GM18517 (cell line): ENCODE results near the gene SEPSECS.
"Not testable (repeated sequence)": the region's sequence is repeated elsewhere in the genome, so short reads cannot be mapped to it uniquely, and the experiment has no call there.

ENCODE experiments used
- ATAC-seq: cut with Tn5 transposase; IDR thresholded peaks from one replicate; pipeline ENCODE4 v1.9.1; 2021; ENCODE audit warnings: mild to moderate bottlenecking, moderate library complexity; ENCODE audit not compliant: unreplicated experiment

Gene SEPSECS

GRCh38 chr4:25088093-25088952 lies 71.9 kb downstream of the SEPSECS start:
- ATAC-seq: no peak

- no peak for ATAC-seq
These were observed 74.6 kb downstream of the SEPSECS start for GRCh38 chr4:25085671-25086070.

GRCh38 chr4:25083441-25083840 lies 76.8 kb downstream of the SEPSECS start:
- not testable (repeated sequence) for ATAC-seq

GRCh38 chr4:25081866-25082471 lies 78.3 kb downstream of the SEPSECS start:
- ATAC-seq: no peak

GRCh38 chr4:25080571-25080970 lies 79.7 kb downstream of the SEPSECS start:
- ATAC-seq: no peak

GRCh38 chr4:25078523-25078922 lies 81.7 kb downstream of the SEPSECS start:
- ATAC-seq: no peak

- no peak for ATAC-seq
These were observed 83.4 kb downstream of the SEPSECS start for GRCh38 chr4:25076625-25077398.

- ATAC-seq: no peak
These were observed 84.4 kb downstream of the SEPSECS start for GRCh38 chr4:25075851-25076250.

- ATAC-seq: no peak
These were observed 85.1 kb downstream of the SEPSECS start for GRCh38 chr4:25075129-25075528.

- ATAC-seq: no peak
These were observed 89.7 kb downstream of the SEPSECS start for GRCh38 chr4:25070545-25070944.
